Measurements from ENCODE around the gene ADAMTS2.
"Not testable (repeated sequence)": the region's sequence is repeated elsewhere in the genome, so short reads cannot be mapped to it uniquely, and the experiment has no call there.

Gene ADAMTS2

GRCh38 chr5:179325296-179326031 is 19.8 kb downstream of the ADAMTS2 start:
- no peak for DNase-seq

DNA sequence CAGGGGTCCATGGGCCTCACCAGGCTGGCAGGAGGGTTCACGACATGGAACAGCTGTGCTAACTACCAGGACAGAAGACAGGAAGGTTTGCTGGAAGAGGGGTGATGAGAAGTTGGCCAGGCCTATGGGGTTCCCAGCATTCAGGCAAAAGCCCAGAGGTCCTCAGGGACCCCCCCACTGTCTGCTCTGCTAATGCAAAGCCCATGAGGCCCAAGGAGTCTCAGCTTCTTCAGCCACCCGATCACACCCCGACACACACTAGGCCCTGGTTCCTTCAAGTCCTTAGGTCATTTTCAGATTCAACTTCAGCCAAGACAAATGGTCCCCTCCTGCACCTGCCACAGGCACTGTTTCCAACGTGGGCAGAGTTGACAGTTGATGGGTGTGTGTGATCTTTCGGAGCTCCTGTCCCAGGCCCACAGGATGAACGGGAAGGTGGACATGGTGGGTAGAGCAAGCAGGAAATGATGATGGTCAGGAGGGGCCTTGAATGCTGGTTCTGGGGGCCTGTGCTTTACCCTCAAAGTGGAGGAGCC is 20.4 kb downstream of the ADAMTS2 start:
- no peak for DNase-seq

GRCh38 chr5:179324316-179324715 is 20.9 kb downstream of the ADAMTS2 start:
- not testable (repeated sequence) for DNase-seq

- no peak for DNase-seq
These were observed 22.0 kb downstream of the ADAMTS2 start for GRCh38 chr5:179323026-179323870.

GRCh38 chr5:179322071-179323025 is 22.9 kb downstream of the ADAMTS2 start:
- no peak for DNase-seq

DNA sequence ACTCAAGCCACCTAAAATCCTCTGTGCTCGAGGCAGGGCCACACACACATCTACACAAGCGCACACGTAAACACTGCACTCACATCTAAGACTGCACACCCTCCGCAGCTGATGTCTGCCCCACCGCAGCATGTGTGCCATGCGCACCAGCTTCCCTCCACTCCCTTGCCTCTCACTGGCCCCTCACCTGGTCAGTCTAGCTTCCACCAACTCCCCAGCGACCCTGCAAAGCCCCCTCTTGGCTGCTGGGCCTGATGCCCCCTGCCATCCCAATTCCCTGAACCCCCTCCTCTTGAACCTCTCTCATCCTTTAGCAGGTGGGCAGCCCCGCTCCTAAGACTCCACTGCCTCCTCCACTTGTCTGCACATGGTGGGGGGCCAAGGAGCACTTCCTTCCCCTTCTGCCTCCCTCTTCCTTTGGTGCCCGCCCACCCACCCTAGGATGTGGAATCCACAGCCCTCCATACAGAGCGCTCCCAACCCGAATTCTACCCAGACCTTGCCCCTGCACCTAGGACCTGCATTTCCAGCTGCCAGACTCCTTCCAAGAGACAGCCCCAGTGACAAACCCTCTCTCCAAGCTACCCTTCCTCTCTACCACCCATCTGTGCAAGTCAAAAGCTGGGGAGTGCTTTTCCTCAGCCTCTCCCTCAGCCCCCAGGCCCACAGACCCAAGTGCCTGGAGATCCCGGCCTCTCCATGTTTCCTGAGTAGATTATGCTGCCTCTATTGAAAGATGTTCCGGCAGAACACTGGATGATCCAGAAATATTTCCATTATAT is 23.9 kb downstream of the ADAMTS2 start:
- no peak for DNase-seq

DNA sequence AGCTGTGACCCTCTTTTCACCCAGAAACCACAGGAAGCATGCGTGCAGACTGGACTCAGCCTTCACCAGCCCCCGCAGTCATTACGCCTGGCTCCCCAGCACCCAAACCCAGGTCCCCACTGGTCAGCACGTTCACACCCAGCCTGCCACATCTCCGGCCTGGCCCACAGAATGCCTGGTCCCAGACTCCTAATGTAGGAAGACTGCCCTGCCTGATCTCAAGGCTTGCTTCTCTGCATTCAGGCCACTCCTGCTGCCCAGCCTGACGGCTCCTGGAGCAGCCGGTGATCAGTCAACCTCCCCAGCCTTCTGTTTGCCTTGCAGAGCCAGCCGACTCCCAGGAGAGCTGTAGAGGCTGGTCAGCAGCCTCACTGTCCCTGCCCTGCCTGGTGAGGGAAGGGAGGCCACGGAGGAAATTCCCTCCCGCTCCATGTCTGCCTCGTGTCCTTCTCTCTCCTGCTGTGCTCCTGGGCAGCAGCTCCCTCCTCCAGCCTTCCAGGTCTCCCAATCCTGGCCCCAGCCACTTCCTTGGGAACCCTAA is 25.4 kb downstream of the ADAMTS2 start:
- DNase-seq, result no peak

- DNase-seq, result no peak
These were observed 26.1 kb downstream of the ADAMTS2 start for GRCh38 chr5:179319123-179319522.

GRCh38 chr5:179318221-179318955 is 26.9 kb downstream of the ADAMTS2 start:
- no peak for DNase-seq

- DNase-seq, result no peak
These were observed 27.6 kb downstream of the ADAMTS2 start for GRCh38 chr5:179317411-179318220.

DNA sequence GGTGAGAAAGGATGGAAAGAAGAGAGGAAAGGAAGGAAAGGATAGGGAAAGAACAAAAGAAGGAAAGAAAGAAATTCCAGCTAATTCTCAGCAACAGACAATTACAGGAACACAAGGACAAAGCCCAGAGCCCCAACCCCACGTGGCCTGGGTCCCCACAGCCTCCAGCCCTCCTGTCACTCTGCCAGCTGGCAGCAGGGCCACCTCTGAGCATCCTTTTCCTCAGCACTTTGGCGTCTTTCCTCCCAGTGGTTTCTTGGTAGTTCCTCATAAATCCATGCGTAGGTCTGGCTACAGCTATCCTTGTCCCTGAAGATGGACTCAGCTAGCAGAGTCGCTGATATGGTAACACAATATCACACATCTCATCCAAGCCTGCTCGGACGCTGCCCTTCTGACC is 28.3 kb downstream of the ADAMTS2 start:
- no peak for DNase-seq

DNA sequence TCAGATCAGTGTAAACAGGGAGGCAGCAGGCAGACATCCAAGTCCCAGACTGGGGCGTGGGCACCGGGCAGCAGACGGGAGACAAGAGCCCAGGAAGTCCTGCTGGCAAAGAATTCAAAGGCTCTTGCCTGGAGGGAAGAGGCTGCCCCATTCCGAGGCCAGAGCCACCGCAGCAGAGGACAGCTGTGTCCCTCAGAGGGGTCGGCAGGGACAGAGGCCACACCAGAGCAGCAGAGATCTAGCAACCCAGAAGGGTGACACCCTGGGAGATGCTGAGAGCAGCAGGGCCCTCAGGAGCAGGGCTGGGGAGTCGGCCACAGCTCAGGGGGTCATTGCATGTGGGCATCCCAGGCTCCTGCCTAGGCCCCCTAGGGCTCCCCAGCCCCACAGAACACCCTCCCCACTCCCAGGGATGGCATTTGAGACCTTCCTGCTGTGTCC is 29.1 kb downstream of the ADAMTS2 start:
- no peak for DNase-seq

DNA sequence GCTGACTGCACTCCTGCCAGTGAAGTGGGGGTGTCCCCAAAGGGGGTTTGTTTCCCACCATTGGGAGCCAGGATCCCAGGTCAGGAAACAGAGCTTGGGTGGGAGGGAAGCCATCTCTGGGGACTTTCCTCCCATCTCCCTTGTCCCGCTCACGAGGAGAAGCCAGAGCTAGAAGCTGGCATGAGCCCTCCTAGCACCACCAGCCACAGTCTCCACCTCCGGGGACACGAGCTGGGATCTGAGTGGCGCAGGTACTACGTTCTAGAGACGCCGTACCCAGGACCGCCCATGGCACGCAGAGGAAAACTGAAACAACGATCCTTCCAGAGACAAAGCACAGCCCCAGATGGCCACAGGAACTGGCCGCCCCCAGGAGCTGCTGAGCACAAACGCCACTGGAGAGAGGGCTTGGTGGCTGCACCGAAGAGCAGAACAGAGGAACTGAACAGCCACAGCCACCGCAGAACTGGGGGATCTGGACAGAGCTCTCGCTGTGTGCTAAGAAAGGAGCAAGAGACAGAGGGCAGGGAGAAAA is 29.8 kb downstream of the ADAMTS2 start:
- no peak for DNase-seq

GRCh38 chr5:179314606-179315355 is 30.5 kb downstream of the ADAMTS2 start:
- DNase-seq, result no peak

GRCh38 chr5:179313849-179314521 is 31.3 kb downstream of the ADAMTS2 start:
- no peak for DNase-seq

GRCh38 chr5:179312557-179313235 is 32.6 kb downstream of the ADAMTS2 start:
- DNase-seq, result no peak

GRCh38 chr5:179311581-179311980 is 33.7 kb downstream of the ADAMTS2 start:
- no peak for DNase-seq

DNA sequence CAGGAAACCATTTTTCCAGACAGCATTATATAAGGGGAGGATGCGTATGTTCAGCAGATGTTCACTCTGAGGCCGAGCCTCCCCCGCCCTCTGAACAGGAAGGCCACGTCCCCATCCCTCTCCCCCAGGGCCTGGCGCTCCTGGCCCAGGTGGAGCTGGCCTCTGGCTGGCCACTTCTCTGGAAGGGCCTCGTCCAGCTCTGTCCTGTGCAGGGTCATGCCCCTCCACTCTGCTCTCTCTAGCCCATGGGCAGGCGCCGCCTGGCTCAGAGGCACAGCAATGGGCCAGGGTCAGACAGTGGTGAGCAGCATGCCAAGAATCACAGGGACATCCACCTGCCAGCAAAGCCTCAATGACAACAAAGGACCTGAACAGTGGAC is 34.2 kb downstream of the ADAMTS2 start:
- DNase-seq, result no peak

Data from activated naive CD4-positive, alpha-beta T cell (primary cell).